Measurements from ENCODE around the gene PJVK. TPM values are rescaled to one million over a fixed set of nuclear protein-coding genes. Genes with fewer than 3 reads are reported as not detected.

Gene PJVK
- total and polyA plus RNA-seq, 2 of the 13 experiments (the other 11 are each of a cell fraction or from before 2014, with no cell fraction given): 1.2 to 2.6 TPM

DNA sequence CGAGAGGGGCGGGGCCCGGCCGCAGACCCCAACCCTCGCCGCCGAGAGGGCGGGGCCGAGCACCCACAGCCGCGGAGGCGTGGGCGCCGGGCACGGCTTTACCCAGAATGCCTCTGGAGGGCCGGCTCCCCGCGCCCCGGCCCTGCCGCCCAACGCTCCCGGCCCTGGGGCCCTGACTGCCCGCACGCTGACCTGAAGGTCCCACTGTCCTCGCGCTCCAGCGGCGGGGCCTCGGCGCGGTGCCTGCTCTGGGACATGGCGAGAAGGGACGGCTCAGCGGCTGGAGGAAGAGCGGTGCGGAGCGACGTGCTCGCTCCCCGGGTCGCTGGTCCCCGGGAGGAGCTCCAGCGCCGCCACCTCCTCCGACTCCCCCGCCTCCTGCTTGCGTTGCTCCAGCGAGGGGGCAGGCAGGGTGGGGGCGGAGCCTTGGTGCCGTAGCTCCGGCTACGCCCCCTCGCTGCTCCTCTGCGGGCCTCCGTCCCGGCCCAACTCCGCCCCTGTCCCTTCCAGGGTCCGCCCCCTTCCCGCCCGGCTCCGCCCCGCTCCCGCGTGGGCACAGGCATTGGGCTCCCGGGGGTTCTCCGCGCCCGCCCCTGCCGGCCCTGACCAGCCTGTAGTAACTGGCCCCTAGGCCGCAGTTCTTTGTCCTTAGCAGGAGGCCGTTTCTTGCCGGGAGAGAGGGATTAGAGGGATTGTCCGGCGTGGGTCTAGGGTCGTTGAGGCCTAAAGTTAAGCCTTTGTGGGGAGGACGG lies at the start of gene PJVK, which contains the start of gene PRKRA (continued):
- TF ChIP-seq PTBP1 (IDR thresholded peaks at IDR 0.05; ENCODE audit: low read depth, low read length, poor library complexity, severe bottlenecking) (peak; percentile 59), ZXDC (CRISPR knock-in tag; IDR thresholded peaks at IDR 0.05) (peak; percentile 95; the same call in 1 of the 2 replicates), ZNF382 (CRISPR knock-in tag; IDR thresholded peaks at IDR 0.05; ENCODE audit: borderline replicate concordance) (no peak), SMAD1 (CRISPR knock-in tag; IDR thresholded peaks at IDR 0.05; ENCODE audit: borderline replicate concordance, low read depth) (no peak; the same call in 1 of the 2 replicates), ZNF546 (CRISPR knock-in tag; conservative IDR thresholded peaks at IDR 0.05) (peak; percentile 35; the same call in 1 of the 2 replicates), ATF5 (CRISPR knock-in tag; IDR thresholded peaks at IDR 0.05; ENCODE audit: low read depth) (peak; percentile 73), ZNF383 (CRISPR knock-in tag; IDR thresholded peaks at IDR 0.05; ENCODE audit: borderline replicate concordance) (no peak), RFX1 (IDR thresholded peaks at IDR 0.05) (no peak), STAG1 (CRISPR knock-in tag; IDR thresholded peaks at IDR 0.05) (0 out of 2 replicates have a peak, but pooled peaks have one; percentile 8), HMG20B (CRISPR knock-in tag; conservative IDR thresholded peaks at IDR 0.05) (no peak; the same call in none of the 2 replicates), GTF2F1 (IDR thresholded peaks at IDR 0.05; ENCODE audit: low read length) (no peak; the same call in 1 of the 2 replicates), ZNF629 (CRISPR knock-in tag; conservative IDR thresholded peaks at IDR 0.05) (no peak), KAT2B (IDR thresholded peaks at IDR 0.05; ENCODE audit: borderline replicate concordance, low read depth, low read length) (no peak), FOXO1 (CRISPR knock-in tag; IDR thresholded peaks at IDR 0.05) (peak; percentile 70), AKNA (CRISPR knock-in tag; IDR thresholded peaks at IDR 0.05; ENCODE audit: borderline replicate concordance) (peak; percentile 20; the same call in 1 of the 2 replicates), NR3C1 (CRISPR knock-in tag; IDR thresholded peaks at IDR 0.05) (0 out of 2 replicates have a peak, but pooled peaks have one; percentile 85), PCBP1 (IDR thresholded peaks at IDR 0.05; ENCODE audit: borderline replicate concordance, low read depth, low read length) (no peak), ZNF792 (CRISPR knock-in tag; IDR thresholded peaks at IDR 0.05) (peak; percentile 79)
- TF ChIP-seq, protein P1, sequence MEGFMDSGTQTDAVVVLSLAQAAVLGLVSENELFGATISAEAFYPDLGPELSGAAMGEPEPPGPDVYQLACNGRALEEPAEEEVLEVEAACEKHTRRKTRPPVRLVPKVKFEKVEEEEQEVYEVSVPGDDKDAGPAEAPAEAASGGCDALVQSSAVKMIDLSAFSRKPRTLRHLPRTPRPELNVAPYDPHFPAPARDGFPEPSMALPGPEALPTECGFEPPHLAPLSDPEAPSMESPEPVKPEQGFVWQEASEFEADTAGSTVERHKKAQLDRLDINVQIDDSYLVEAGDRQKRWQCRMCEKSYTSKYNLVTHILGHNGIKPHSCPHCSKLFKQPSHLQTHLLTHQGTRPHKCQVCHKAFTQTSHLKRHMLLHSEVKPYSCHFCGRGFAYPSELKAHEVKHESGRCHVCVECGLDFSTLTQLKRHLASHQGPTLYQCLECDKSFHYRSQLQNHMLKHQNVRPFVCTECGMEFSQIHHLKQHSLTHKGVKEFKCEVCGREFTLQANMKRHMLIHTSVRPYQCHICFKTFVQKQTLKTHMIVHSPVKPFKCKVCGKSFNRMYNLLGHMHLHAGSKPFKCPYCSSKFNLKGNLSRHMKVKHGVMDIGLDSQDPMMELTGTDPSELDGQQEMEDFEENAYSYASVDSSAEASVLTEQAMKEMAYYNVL (CRISPR knock-in tag; IDR thresholded peaks at IDR 0.05; ENCODE audit: borderline replicate concordance): peak; percentile 69; the same call in 1 of the 2 replicates
